Fibroblast of lung (primary cell): ENCODE data around the gene RAB25.

Experiments used
- EZH2 ChIP-seq: IDR thresholded peaks from 2 replicates; pipeline ENCODE4 v1.5.1; 2012; ENCODE audit warnings: low read length, control low read depth, mild to moderate bottlenecking; ENCODE audit errors: missing control alignments
- TF ChIP-seq, protein P1 (sequence below), 2 donors: IDR thresholded peaks in 1 of 2; conservative IDR thresholded peaks in 1 of 2; 1 replicate in 1 of 2; 2 replicates in 1 of 2; pipeline ENCODE4 v1.5.1; 2011 to 2012; ENCODE audit warnings: low read length in 2 of 2, control low read depth in 1 of 2, inconsistent platforms in 1 of 2, low read depth in 1 of 2, mild to moderate bottlenecking in 1 of 2

DNA sequence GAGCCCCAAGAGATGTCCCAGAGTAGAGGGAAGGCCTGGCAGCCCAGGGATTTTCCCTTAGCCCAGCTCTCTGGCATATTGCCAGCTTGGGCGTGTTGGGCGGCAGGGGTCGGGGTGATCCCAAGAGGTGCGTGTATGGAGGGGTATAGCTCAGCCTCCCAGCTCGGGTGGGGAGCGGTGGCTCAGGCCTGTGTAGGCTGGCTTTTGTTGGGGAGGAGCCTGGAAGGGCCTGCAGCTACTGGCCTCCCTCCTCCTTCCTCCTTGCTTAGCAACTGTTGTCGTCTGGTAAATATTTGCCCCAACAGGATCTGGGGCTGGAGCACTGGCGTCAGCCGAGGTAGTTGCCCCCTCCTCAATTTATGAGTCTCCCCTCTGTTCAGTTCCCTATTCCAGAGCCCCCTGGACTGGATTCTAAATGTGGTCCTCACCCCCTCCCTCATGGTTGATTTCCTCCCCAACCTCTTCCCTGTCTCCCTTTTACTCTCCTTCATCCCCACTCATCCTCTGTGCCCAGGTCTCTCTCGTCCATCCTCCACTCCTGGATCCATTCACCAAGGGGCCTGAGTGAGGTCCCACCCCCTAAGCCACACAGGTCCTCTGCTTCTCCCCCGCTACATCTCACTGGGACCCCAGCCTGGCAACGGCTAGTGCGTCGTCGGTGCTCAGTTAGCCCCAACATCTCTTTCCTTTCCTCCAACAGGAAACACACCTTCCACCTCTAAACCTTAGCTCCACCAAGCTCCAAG lies 43.3 kb downstream of the RAB25 start:
- TF ChIP-seq, protein P1, sequence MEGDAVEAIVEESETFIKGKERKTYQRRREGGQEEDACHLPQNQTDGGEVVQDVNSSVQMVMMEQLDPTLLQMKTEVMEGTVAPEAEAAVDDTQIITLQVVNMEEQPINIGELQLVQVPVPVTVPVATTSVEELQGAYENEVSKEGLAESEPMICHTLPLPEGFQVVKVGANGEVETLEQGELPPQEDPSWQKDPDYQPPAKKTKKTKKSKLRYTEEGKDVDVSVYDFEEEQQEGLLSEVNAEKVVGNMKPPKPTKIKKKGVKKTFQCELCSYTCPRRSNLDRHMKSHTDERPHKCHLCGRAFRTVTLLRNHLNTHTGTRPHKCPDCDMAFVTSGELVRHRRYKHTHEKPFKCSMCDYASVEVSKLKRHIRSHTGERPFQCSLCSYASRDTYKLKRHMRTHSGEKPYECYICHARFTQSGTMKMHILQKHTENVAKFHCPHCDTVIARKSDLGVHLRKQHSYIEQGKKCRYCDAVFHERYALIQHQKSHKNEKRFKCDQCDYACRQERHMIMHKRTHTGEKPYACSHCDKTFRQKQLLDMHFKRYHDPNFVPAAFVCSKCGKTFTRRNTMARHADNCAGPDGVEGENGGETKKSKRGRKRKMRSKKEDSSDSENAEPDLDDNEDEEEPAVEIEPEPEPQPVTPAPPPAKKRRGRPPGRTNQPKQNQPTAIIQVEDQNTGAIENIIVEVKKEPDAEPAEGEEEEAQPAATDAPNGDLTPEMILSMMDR (conservative IDR thresholded peaks at IDR 0.05 in 1 of 2, IDR thresholded peaks at IDR 0.05 in 1 of 2; ENCODE audit: low read depth in 1 of 2, low read length in 2 of 2): no peak
- no peak for TF ChIP-seq EZH2
